CD4-positive, alpha-beta memory T cell (primary cell): ENCODE results near the gene KIF26B. TPM values are rescaled to one million over a fixed set of nuclear protein-coding genes. Genes with fewer than 3 reads are reported as not detected.

Experiments
- CTCF ChIA-PET: fragments of 350-600 bp; sonication (Branson Sonifier 250); formaldehyde crosslinking; loops from one replicate; lab custom pipeline; 2021; ENCODE audit warnings: inconsistent platforms; ENCODE audit not compliant: partially characterized antibody; lab: Charles Lee
- POLR2A ChIA-PET: fragments of 350-600 bp; sonication (Branson Sonifier 250); formaldehyde crosslinking; loops from one replicate; lab custom pipeline; 2021; ENCODE audit not compliant: partially characterized antibody; lab: Charles Lee
- DNase-seq, 5 donors: peaks; one replicate each; pipeline versions ENCODE4 v3.0.0 to v3.0.0-alpha.2; 2020 to 2022; ENCODE audit warnings: mixed read lengths in 1 of 5
- H3K27ac ChIP-seq: one replicate; pipeline ENCODE4 v1.7.0; 2013; ENCODE audit warnings: low read depth, low read length
- H3K27me3 ChIP-seq: 2 replicates; pipeline ENCODE4 v1.7.0; 2013; ENCODE audit warnings: mild to moderate bottlenecking, low read length, moderate library complexity; ENCODE audit not compliant: insufficient read depth
- H3K36me3 ChIP-seq: 2 replicates; pipeline ENCODE4 v1.7.0; 2013; ENCODE audit warnings: mild to moderate bottlenecking, low read length, moderate library complexity; ENCODE audit not compliant: insufficient read depth
- H3K4me1 ChIP-seq: 2 replicates; pipeline ENCODE4 v1.7.0; 2013; ENCODE audit warnings: mild to moderate bottlenecking, low read length, moderate library complexity; ENCODE audit not compliant: insufficient read depth
- H3K4me3 ChIP-seq, 2 donors: one replicate each; pipeline ENCODE4 v1.7.0; 2013; ENCODE audit warnings: low read length in 2 of 2, mild to moderate bottlenecking in 1 of 2
- H3K9me3 ChIP-seq, 2 donors: one replicate each; pipeline ENCODE4 v1.7.0; 2013; ENCODE audit warnings: low read length in 2 of 2, control low read depth in 1 of 2; ENCODE audit not compliant: control insufficient read depth in 1 of 2
- H3K27ac Mint-ChIP-seq, 7 donors: one replicate each; pipeline ENCODE4 v1.8.0; 2020 to 2021; ENCODE audit warnings: mixed read lengths in 7 of 7, mild to moderate bottlenecking in 6 of 7, inconsistent platforms in 3 of 7, moderate library complexity in 3 of 7
- H3K27me3 Mint-ChIP-seq, 2 donors: one replicate each; pipeline ENCODE4 v1.8.0; 2020 to 2021; ENCODE audit warnings: mixed read lengths in 2 of 2
- H3K36me3 Mint-ChIP-seq, 2 donors: one replicate each; pipeline ENCODE4 v1.8.0; 2020 to 2021; ENCODE audit warnings: mixed read lengths in 2 of 2, inconsistent platforms in 1 of 2, mild to moderate bottlenecking in 1 of 2
- H3K4me1 Mint-ChIP-seq, 4 donors: one replicate each; pipeline ENCODE4 v1.8.0; 2020 to 2021; ENCODE audit warnings: mixed read lengths in 4 of 4, mild to moderate bottlenecking in 1 of 4
- H3K4me3 Mint-ChIP-seq, 8 donors: one replicate each; pipeline ENCODE4 v1.8.0; 2020 to 2021; ENCODE audit warnings: mixed read lengths in 8 of 8, mild to moderate bottlenecking in 7 of 8, moderate library complexity in 6 of 8, inconsistent platforms in 3 of 8
- H3K9me3 Mint-ChIP-seq, 8 donors: one replicate each; pipeline ENCODE4 v1.8.0; 2020 to 2021; ENCODE audit warnings: mixed read lengths in 8 of 8, mild to moderate bottlenecking in 5 of 8, inconsistent platforms in 3 of 8, moderate library complexity in 1 of 8
- intact Hi-C: fragments of 100-400 bp; cut with micrococcal nuclease; formaldehyde crosslinking; loops from one replicate; pipeline ENCODE4 v1.15.1; 2023
- polyA plus RNA-seq, 2 donors: library from polyadenylated mRNA; unstranded; fragments of 300-500 nt; fragmentation: Illumina TruSeq; gene quantifications; one replicate each; pipeline ENCODE4 v1.2.3, GENCODE V29; 2021
- total RNA-seq, 2 experiments: library from RNA; stranded (reverse); gene quantifications; one replicate each; pipeline ENCODE4 v1.2.3, GENCODE V29; 2021

The KIF26B gene
- total and polyA plus RNA-seq, 4 experiments from 2014 or later = 0.10 TPM; not detected in 3

GRCh38 chr1:245580651-245581050 lies 425.9 kb downstream of the KIF26B start:
- Histone ChIP-seq H3K4me1 (no peaks in the 10 kb centered on the region), H3K4me3 (no peak overlapping the region), H3K36me3 (no peaks in the 10 kb centered on the region), H3K27ac (no peak overlapping the region), H3K27me3 (no peaks in the 10 kb centered on the region), H3K9me3 (no peaks in the 10 kb centered on the region)
- peaks cover 5% of the 10 kb centered on the region in 2 donors for H3K27me3 Mint-ChIP-seq
- H3K36me3 Mint-ChIP-seq = no peaks in the 10 kb centered on the region
- no peak for DNase-seq
- H3K4me1 Mint-ChIP-seq = no peaks in the 10 kb centered on the region
- no peaks in the 10 kb centered on the region for H3K9me3 Mint-ChIP-seq
- intact Hi-C loops = no loop called here
- no peak overlapping the region for H3K4me3 Mint-ChIP-seq
- POLR2A ChIA-PET = no interaction called here
- no peak overlapping the region for H3K27ac Mint-ChIP-seq
- CTCF ChIA-PET = no interaction called here

- Histone ChIP-seq H3K36me3 (no peaks in the 10 kb centered on the region), H3K4me1 (no peaks in the 10 kb centered on the region), H3K9me3 (no peaks in the 10 kb centered on the region), H3K4me3 (no peak overlapping the region), H3K27me3 (no peaks in the 10 kb centered on the region), H3K27ac (no peak overlapping the region)
- Mint-ChIP-seq H3K27ac (no peak overlapping the region), H3K27me3 (peaks cover 4% of the 10 kb centered on the region in 2 donors), H3K4me3 (no peak overlapping the region), H3K36me3 (no peaks in the 10 kb centered on the region), H3K4me1 (no peaks in the 10 kb centered on the region), H3K9me3 (peaks cover 0 to 3% (median 0%) of the 10 kb centered on the region in 8 donors)
- intact Hi-C loops = no loop called here
- DNase-seq = no peak
- ChIA-PET POLR2A (no interaction called here), CTCF (no interaction called here)
Measured at GRCh38 chr1:245582026-245582425, 427.2 kb downstream of the KIF26B start.

- Mint-ChIP-seq H3K4me3 (no peak overlapping the region), H3K4me1 (no peaks in the 10 kb centered on the region), H3K27me3 (no peaks in the 10 kb centered on the region), H3K9me3 (peaks cover 0 to 3% (median 0%) of the 10 kb centered on the region in 8 donors), H3K36me3 (no peaks in the 10 kb centered on the region), H3K27ac (no peak overlapping the region)
- CTCF ChIA-PET = no interaction called here
- no peak for DNase-seq
- no peaks in the 10 kb centered on the region for H3K36me3 ChIP-seq
- H3K27me3 ChIP-seq = no peaks in the 10 kb centered on the region
- no peak overlapping the region for H3K4me3 ChIP-seq
- no peaks in the 10 kb centered on the region for H3K4me1 ChIP-seq
- intact Hi-C loops = no loop called here
- no peaks in the 10 kb centered on the region for H3K9me3 ChIP-seq
- no peak overlapping the region for H3K27ac ChIP-seq
- POLR2A ChIA-PET = no interaction called here
Measured at GRCh38 chr1:245583081-245583480, 428.3 kb downstream of the KIF26B start.

- Mint-ChIP-seq H3K4me3 (no peak overlapping the region), H3K9me3 (peaks cover 0 to 3% (median 0%) of the 10 kb centered on the region in 8 donors)
- CTCF ChIA-PET = no interaction called here
Measured at GRCh38 chr1:245583575-245584330, 429.0 kb downstream of the KIF26B start.

GRCh38 chr1:245585252-245585959 lies 430.6 kb downstream of the KIF26B start:
- no peaks in the 10 kb centered on the region for H3K36me3 ChIP-seq
- H3K27me3 Mint-ChIP-seq = no peaks in the 10 kb centered on the region
- no peaks in the 10 kb centered on the region for H3K4me1 Mint-ChIP-seq
- no peaks in the 10 kb centered on the region for H3K4me1 ChIP-seq
- no peaks in the 10 kb centered on the region for H3K27me3 ChIP-seq
- no peaks in the 10 kb centered on the region for H3K36me3 Mint-ChIP-seq
- no peak for DNase-seq
- no peak overlapping the region for H3K4me3 ChIP-seq
- intact Hi-C loops = no loop called here
- H3K27ac Mint-ChIP-seq = no peak overlapping the region
- H3K27ac ChIP-seq = no peak overlapping the region
- H3K9me3 ChIP-seq = no peaks in the 10 kb centered on the region
- no peak overlapping the region for H3K4me3 Mint-ChIP-seq
- ChIA-PET POLR2A (no interaction called here), CTCF (no interaction called here)
- peaks cover 0 to 3% (median 0%) of the 10 kb centered on the region in 8 donors for H3K9me3 Mint-ChIP-seq

More at GRCh38 chr1:245583575-245584330, 429.0 kb downstream of the KIF26B start:
- Mint-ChIP-seq H3K27me3 (no peaks in the 10 kb centered on the region), H3K27ac (no peak overlapping the region), H3K36me3 (no peaks in the 10 kb centered on the region), H3K4me1 (no peaks in the 10 kb centered on the region)
- H3K4me1 ChIP-seq = no peaks in the 10 kb centered on the region
- no peak overlapping the region for H3K27ac ChIP-seq
- no peak for DNase-seq
- POLR2A ChIA-PET = no interaction called here
- H3K36me3 ChIP-seq = no peaks in the 10 kb centered on the region
- H3K9me3 ChIP-seq = no peaks in the 10 kb centered on the region
- no peak overlapping the region for H3K4me3 ChIP-seq
- no peaks in the 10 kb centered on the region for H3K27me3 ChIP-seq
- intact Hi-C loops = no loop called here

- CTCF ChIA-PET = interaction anchor here (1.0 kb wide), 1 partner anchor 10 kb away, joined by 3 read pairs; no protein-coding TSS in a partner anchor
- no peak overlapping the region for H3K4me3 Mint-ChIP-seq
- Histone ChIP-seq H3K9me3 (no peaks in the 10 kb centered on the region), H3K27me3 (no peaks in the 10 kb centered on the region), H3K36me3 (no peaks in the 10 kb centered on the region), H3K4me3 (no peak overlapping the region), H3K27ac (no peak overlapping the region), H3K4me1 (no peaks in the 10 kb centered on the region)
- H3K27me3 Mint-ChIP-seq = no peaks in the 10 kb centered on the region
- POLR2A ChIA-PET = no interaction called here
- H3K36me3 Mint-ChIP-seq = no peaks in the 10 kb centered on the region
- peaks cover 0 to 3% (median 0%) of the 10 kb centered on the region in 8 donors for H3K9me3 Mint-ChIP-seq
- intact Hi-C loops = no loop called here
- DNase-seq = no peak
- H3K4me1 Mint-ChIP-seq = no peaks in the 10 kb centered on the region
- no peak overlapping the region for H3K27ac Mint-ChIP-seq
Measured at GRCh38 chr1:245587435-245588115, 432.8 kb downstream of the KIF26B start.

GRCh38 chr1:245588116-245588639 lies 433.4 kb downstream of the KIF26B start:
- intact Hi-C loops = no loop called here
- no peaks in the 10 kb centered on the region for H3K9me3 ChIP-seq
- H3K36me3 ChIP-seq = no peaks in the 10 kb centered on the region
- DNase-seq = no peak
- no peak overlapping the region for H3K27ac ChIP-seq
- H3K27ac Mint-ChIP-seq = no peak overlapping the region
- H3K4me1 ChIP-seq = no peaks in the 10 kb centered on the region
- H3K9me3 Mint-ChIP-seq = peaks cover 0 to 3% (median 0%) of the 10 kb centered on the region in 8 donors
- no peak overlapping the region for H3K4me3 ChIP-seq
- no peaks in the 10 kb centered on the region for H3K4me1 Mint-ChIP-seq
- no peak overlapping the region for H3K4me3 Mint-ChIP-seq
- H3K27me3 Mint-ChIP-seq = no peaks in the 10 kb centered on the region
- ChIA-PET POLR2A (no interaction called here), CTCF (interaction anchor here (1.0 kb wide), 1 partner anchor 11 kb away, joined by 3 read pairs; no protein-coding TSS in a partner anchor)
- no peaks in the 10 kb centered on the region for H3K36me3 Mint-ChIP-seq
- no peaks in the 10 kb centered on the region for H3K27me3 ChIP-seq
